HepG2 (cell line): ENCODE data around the gene SNRNP35. TPM values are rescaled to one million over a fixed set of nuclear protein-coding genes. Genes with fewer than 3 reads are reported as not detected.

Source experiments
- CEBPB ChIP-seq: IDR thresholded peaks from 2 replicates; pipeline ENCODE4 v1.6.1; 2011; ENCODE audit warnings: low read depth, low read length, improper control_type of control experiment, borderline replicate concordance
- CEBPG ChIP-seq: IDR thresholded peaks from 2 replicates; pipeline ENCODE4 v1.6.1; 2016
- HDAC2 ChIP-seq: sonication (generic); formaldehyde crosslinking; IDR thresholded peaks from 2 replicates; pipeline ENCODE4 v1.4.0; 2020; ENCODE audit warnings: missing genetic modification reagents
- MXI1 ChIP-seq: IDR thresholded peaks from 3 replicates; pipeline ENCODE4 v1.6.1; 2012; ENCODE audit warnings: low read depth, low read length, inconsistent platforms, borderline replicate concordance
- NAIF1 ChIP-seq: sonication (generic); formaldehyde crosslinking; IDR thresholded peaks from 2 replicates; pipeline ENCODE4 v1.5.0; 2020; ENCODE audit warnings: mild to moderate bottlenecking, missing genetic modification reagents, borderline replicate concordance
- PAX8 ChIP-seq: sonication (generic); formaldehyde crosslinking; IDR thresholded peaks from 2 replicates; pipeline ENCODE4 v1.8.0; 2022; ENCODE audit warnings: mild to moderate bottlenecking, missing genetic modification reagents, borderline replicate concordance
- ZFX ChIP-seq: sonication (generic); formaldehyde crosslinking; IDR thresholded peaks from 2 replicates; pipeline ENCODE4 v1.4.0; 2020; ENCODE audit warnings: mild to moderate bottlenecking, low read depth, missing genetic modification reagents, moderate library complexity
- ZNF317 ChIP-seq: sonication (generic); formaldehyde crosslinking; IDR thresholded peaks from 2 replicates; pipeline ENCODE4 v1.5.0; 2020; ENCODE audit warnings: mild to moderate bottlenecking, missing genetic modification reagents
- ZNF776 ChIP-seq: sonication (generic); formaldehyde crosslinking; IDR thresholded peaks from 2 replicates; pipeline ENCODE4 v1.4.0; 2020; ENCODE audit warnings: mild to moderate bottlenecking, missing genetic modification reagents
- ZSCAN12 ChIP-seq: sonication (generic); formaldehyde crosslinking; IDR thresholded peaks from 2 replicates; pipeline ENCODE4 v1.9.0; 2021; ENCODE audit warnings: mild to moderate bottlenecking, missing genetic modification reagents
- ZSCAN25 ChIP-seq: sonication (generic); formaldehyde crosslinking; IDR thresholded peaks from 2 replicates; pipeline ENCODE4 v1.8.0; 2022; ENCODE audit warnings: mild to moderate bottlenecking, missing genetic modification reagents
- polyA plus RNA-seq, 8 experiments: library from polyadenylated mRNA; depleted of rRNA in 3 of 8; stranded (reverse) in 7 of 8; unstranded in 1 of 8; fragments of >200 nt; fragmentation: Illumina TruSeq in 4 of 8; extraction: Trizol in 4 of 8; gene quantifications; 2 replicates each; pipeline versions ENCODE4 v1.2.1 to v1.2.3, GENCODE V29; 2011 to 2016; ENCODE audit warnings: low read depth in 4 of 8, missing spikeins in 1 of 8, mixed read lengths in 1 of 8; ENCODE audit not compliant: insufficient read depth in 1 of 8
- total RNA-seq, 5 experiments: library from RNA; depleted of rRNA; stranded (reverse); fragments of >200 nt; fragmentation: Illumina TruSeq; extraction: Trizol; gene quantifications; 2 replicates each; pipeline ENCODE4 v1.2.3, GENCODE V29; 2016; ENCODE audit warnings: low read depth in 1 of 5
- TF ChIP-seq, protein P1 (sequence below): sonication (generic); formaldehyde crosslinking; IDR thresholded peaks from 2 replicates; pipeline ENCODE4 v1.4.0; 2020; ENCODE audit warnings: mild to moderate bottlenecking, missing genetic modification reagents
- TF ChIP-seq, protein P2 (sequence below): sonication (generic); formaldehyde crosslinking; IDR thresholded peaks from 2 replicates; pipeline ENCODE4 v1.4.0; 2020; ENCODE audit warnings: missing genetic modification reagents
- TF ChIP-seq, protein P3 (sequence below): sonication (generic); formaldehyde crosslinking; IDR thresholded peaks from 2 replicates; pipeline ENCODE4 v1.4.0; 2020; ENCODE audit warnings: mild to moderate bottlenecking, missing genetic modification reagents
- TF ChIP-seq, protein P4 (sequence below): sonication (generic); formaldehyde crosslinking; IDR thresholded peaks from 2 replicates; pipeline ENCODE4 v1.4.0; 2020; ENCODE audit warnings: missing genetic modification reagents
- TF ChIP-seq, protein P5 (sequence below): sonication (generic); formaldehyde crosslinking; IDR thresholded peaks from 2 replicates; pipeline ENCODE4 v1.4.0; 2020; ENCODE audit warnings: missing genetic modification reagents, mild to moderate bottlenecking, borderline replicate concordance
- TF ChIP-seq, protein P6 (sequence below): sonication (generic); formaldehyde crosslinking; IDR thresholded peaks from 2 replicates; pipeline ENCODE4 v1.5.1; 2020; ENCODE audit warnings: mild to moderate bottlenecking, missing genetic modification reagents

SNRNP35 gene
- total and polyA plus RNA-seq, 2 of the 13 experiments (the other 11 are each of a cell fraction or from before 2014, with no cell fraction given) = 11.3 to 22.6 TPM

DNA sequence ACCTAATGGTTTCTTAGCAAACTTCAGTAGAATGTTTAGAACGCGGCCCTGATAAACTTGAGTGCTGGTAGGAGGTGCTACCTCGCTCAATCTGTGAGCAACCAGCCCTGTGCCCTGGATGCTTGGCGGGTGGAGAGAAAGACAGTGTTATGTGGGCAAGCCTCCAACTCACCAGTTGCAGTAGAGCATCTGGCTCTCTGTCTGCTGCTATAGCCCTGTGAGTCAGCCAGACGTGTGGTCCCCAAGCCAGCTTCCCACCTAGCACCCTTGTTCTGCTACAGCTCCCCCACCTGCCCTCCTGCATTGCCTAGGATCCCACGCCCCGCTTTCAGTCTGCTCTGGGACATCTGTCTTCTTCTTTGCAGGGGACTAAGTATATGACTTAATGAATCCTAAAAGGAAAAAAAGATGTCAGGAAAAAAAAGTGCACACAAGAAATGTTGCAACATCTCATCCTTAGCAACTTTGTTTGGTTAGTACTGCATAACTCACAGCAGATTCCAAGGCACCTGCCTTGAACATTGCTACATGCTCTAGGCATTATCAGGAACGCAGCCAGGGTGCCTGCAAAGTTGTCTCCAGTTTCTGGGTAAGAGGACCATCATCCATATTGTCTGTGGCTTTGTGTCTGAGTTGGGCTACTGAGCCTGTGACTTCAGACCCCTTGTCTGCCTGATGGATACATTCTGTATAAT lies 13.6 kb downstream of the SNRNP35 start (continued):
- TF ChIP-seq ZSCAN12 (no peak), MXI1 (no peak), NAIF1 (CRISPR knock-in tag) (no peak), ZSCAN25 (CRISPR knock-in tag) (no peak), ZFX (CRISPR knock-in tag) (no peak), ZNF776 (no peak), ZNF317 (CRISPR knock-in tag) (no peak), CEBPB (peak; percentile 90), HDAC2 (CRISPR knock-in tag) (no peak), PAX8 (no peak), CEBPG (peak; percentile 81)
- TF ChIP-seq, protein P1, sequence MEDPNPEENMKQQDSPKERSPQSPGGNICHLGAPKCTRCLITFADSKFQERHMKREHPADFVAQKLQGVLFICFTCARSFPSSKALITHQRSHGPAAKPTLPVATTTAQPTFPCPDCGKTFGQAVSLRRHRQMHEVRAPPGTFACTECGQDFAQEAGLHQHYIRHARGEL (CRISPR knock-in tag) = no peak
- TF ChIP-seq, protein P2, sequence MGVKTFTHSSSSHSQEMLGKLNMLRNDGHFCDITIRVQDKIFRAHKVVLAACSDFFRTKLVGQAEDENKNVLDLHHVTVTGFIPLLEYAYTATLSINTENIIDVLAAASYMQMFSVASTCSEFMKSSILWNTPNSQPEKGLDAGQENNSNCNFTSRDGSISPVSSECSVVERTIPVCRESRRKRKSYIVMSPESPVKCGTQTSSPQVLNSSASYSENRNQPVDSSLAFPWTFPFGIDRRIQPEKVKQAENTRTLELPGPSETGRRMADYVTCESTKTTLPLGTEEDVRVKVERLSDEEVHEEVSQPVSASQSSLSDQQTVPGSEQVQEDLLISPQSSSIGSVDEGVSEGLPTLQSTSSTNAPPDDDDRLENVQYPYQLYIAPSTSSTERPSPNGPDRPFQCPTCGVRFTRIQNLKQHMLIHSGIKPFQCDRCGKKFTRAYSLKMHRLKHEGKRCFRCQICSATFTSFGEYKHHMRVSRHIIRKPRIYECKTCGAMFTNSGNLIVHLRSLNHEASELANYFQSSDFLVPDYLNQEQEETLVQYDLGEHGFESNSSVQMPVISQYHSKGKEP = no peak
- TF ChIP-seq, protein P3, sequence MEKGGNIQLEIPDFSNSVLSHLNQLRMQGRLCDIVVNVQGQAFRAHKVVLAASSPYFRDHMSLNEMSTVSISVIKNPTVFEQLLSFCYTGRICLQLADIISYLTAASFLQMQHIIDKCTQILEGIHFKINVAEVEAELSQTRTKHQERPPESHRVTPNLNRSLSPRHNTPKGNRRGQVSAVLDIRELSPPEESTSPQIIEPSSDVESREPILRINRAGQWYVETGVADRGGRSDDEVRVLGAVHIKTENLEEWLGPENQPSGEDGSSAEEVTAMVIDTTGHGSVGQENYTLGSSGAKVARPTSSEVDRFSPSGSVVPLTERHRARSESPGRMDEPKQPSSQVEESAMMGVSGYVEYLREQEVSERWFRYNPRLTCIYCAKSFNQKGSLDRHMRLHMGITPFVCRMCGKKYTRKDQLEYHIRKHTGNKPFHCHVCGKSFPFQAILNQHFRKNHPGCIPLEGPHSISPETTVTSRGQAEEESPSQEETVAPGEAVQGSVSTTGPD (CRISPR knock-in tag) = no peak
- TF ChIP-seq, protein P4, sequence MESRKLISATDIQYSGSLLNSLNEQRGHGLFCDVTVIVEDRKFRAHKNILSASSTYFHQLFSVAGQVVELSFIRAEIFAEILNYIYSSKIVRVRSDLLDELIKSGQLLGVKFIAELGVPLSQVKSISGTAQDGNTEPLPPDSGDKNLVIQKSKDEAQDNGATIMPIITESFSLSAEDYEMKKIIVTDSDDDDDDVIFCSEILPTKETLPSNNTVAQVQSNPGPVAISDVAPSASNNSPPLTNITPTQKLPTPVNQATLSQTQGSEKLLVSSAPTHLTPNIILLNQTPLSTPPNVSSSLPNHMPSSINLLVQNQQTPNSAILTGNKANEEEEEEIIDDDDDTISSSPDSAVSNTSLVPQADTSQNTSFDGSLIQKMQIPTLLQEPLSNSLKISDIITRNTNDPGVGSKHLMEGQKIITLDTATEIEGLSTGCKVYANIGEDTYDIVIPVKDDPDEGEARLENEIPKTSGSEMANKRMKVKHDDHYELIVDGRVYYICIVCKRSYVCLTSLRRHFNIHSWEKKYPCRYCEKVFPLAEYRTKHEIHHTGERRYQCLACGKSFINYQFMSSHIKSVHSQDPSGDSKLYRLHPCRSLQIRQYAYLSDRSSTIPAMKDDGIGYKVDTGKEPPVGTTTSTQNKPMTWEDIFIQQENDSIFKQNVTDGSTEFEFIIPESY (CRISPR knock-in tag) = peak; percentile 92
- TF ChIP-seq, protein P5, sequence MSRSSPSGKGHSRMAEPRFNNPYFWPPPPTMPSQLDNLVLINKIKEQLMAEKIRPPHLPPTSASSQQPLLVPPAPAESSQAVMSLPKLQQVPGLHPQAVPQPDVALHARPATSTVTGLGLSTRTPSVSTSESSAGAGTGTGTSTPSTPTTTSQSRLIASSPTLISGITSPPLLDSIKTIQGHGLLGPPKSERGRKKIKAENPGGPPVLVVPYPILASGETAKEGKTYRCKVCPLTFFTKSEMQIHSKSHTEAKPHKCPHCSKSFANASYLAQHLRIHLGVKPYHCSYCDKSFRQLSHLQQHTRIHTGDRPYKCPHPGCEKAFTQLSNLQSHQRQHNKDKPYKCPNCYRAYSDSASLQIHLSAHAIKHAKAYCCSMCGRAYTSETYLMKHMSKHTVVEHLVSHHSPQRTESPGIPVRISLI (CRISPR knock-in tag) = peak; percentile 86
- TF ChIP-seq, protein P6, sequence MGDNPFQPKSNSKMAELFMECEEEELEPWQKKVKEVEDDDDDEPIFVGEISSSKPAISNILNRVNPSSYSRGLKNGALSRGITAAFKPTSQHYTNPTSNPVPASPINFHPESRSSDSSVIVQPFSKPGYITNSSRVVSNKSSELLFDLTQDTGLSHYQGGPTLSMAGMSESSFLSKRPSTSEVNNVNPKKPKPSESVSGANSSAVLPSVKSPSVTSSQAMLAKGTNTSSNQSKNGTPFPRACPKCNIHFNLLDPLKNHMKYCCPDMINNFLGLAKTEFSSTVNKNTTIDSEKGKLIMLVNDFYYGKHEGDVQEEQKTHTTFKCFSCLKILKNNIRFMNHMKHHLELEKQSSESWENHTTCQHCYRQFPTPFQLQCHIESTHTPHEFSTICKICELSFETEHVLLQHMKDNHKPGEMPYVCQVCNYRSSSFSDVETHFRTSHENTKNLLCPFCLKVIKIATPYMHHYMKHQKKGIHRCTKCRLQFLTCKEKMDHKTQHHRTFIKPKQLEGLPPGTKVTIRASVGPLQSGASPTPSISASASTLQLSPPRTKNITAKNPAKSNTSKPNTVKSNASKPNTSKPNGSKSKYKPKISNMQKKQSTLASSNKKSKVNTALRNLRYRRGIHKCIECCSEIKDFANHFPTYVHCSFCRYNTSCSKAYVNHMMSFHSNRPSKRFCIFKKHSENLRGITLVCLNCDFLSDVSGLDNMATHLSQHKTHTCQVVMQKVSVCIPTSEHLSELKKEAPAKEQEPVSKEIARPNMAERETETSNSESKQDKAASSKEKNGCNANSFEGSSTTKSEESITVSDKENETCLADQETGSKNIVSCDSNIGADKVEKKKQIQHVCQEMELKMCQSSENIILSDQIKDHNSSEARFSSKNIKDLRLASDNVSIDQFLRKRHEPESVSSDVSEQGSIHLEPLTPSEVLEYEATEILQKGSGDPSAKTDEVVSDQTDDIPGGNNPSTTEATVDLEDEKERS = no peak
